GM12878 (cell line): ENCODE data around the gene POLR1A. TPM values are rescaled to one million over a fixed set of nuclear protein-coding genes. Genes with fewer than 3 reads are reported as not detected.

Source experiments
- ATAC-seq: fragments of 200-7000 bp; cut with Tn5 transposase; 3 replicates; pipeline ENCODE4 v1.9.1; 2020; ENCODE audit warnings: mild to moderate bottlenecking, moderate library complexity
- BruUV-seq: library from RNA; stranded (reverse); fragments of 400-500 nt; replicated peaks from 2 replicates; lab custom pipeline; 2021; lab: Mats Ljungman, UMichigan
- CTCF ChIA-PET: fragments of 300-600 bp; sonication (Branson Sonifier 250); formaldehyde crosslinking; extraction: SDS; loops from one replicate; lab custom pipeline; 2021; ENCODE audit warnings: inconsistent platforms; lab: Yijun Ruan, JAX
- POLR2A ChIA-PET: fragments of 350-600 bp; formaldehyde crosslinking; extraction: SDS; loops from one replicate; lab custom pipeline; 2021; ENCODE audit warnings: inconsistent platforms; lab: Charles Lee
- RAD21 ChIA-PET: fragments of 300-600 bp; sonication (Branson Sonifier 250); formaldehyde crosslinking; loops from one replicate; lab custom pipeline; 2023; ENCODE audit warnings: antibody characterized with exemption; ENCODE audit not compliant: unreplicated experiment; lab: Charles Lee
- SMC1A ChIA-PET: fragments of 300-600 bp; sonication (Branson Sonifier 250); formaldehyde crosslinking; loops from one replicate; lab custom pipeline; 2023; ENCODE audit not compliant: unreplicated experiment, uncharacterized antibody; lab: Charles Lee
- DNase-seq: peaks from one replicate; pipeline ENCODE4 v3.0.0-alpha.2; 2011; ENCODE audit warnings: low read depth, low spot score
- FAIRE-seq: peaks from 3 replicates; lab custom pipeline; 2011; peaks lifted over from hg19 to GRCh38; lab: Jason Lieb, UNC
- H2AFZ ChIP-seq: 2 replicates; pipeline ENCODE4 v1.6.0; 2011; ENCODE audit warnings: low read depth, low read length, control low read depth; ENCODE audit not compliant: control insufficient read depth
- H3K27ac ChIP-seq: 2 replicates; pipeline ENCODE4 v1.5.1; 2011; ENCODE audit warnings: control low read depth; ENCODE audit not compliant: control insufficient read depth, insufficient read depth
- H3K27me3 ChIP-seq, 2 experiments: replicated peaks in 1 of 2; 2 replicates each; pipeline versions ENCODE4 v1.6.0 to v1.6.1; 2011; ENCODE audit warnings: low read length in 1 of 2; ENCODE audit not compliant: control insufficient read depth in 2 of 2, insufficient read depth in 2 of 2
- H3K36me3 ChIP-seq, 2 experiments: 2 replicates each; pipeline ENCODE4 v1.5.1; 2011; ENCODE audit warnings: low read length in 1 of 2; ENCODE audit not compliant: control insufficient read depth in 2 of 2, insufficient read depth in 2 of 2
- H3K4me1 ChIP-seq: 2 replicates; pipeline ENCODE4 v1.6.1; 2011; ENCODE audit warnings: mild to moderate bottlenecking, low read length, moderate library complexity, mixed read lengths; ENCODE audit not compliant: control insufficient read depth, insufficient read depth
- H3K4me2 ChIP-seq: 2 replicates; pipeline ENCODE4 v1.6.0; 2011; ENCODE audit warnings: control low read depth; ENCODE audit not compliant: control insufficient read depth, insufficient read depth
- H3K4me3 ChIP-seq: fragments of 200-600 bp; sonication (generic); 2 replicates; pipeline ENCODE4 v1.5.1; 2016
- H3K79me2 ChIP-seq: 2 replicates; pipeline ENCODE4 v1.6.0; 2011; ENCODE audit warnings: low read length; ENCODE audit not compliant: control insufficient read depth, insufficient read depth
- H3K9ac ChIP-seq: 2 replicates; pipeline ENCODE4 v1.8.0; 2011; ENCODE audit warnings: low read length, control low read depth, mixed read lengths; ENCODE audit not compliant: control insufficient read depth, insufficient read depth
- H3K9me3 ChIP-seq: replicated peaks from 3 replicates; pipeline ENCODE4 v1.5.1; 2011; ENCODE audit warnings: mild to moderate bottlenecking, low read length; ENCODE audit not compliant: control insufficient read depth, insufficient read depth
- H4K20me1 ChIP-seq: 2 replicates; pipeline ENCODE4 v1.6.0; 2011; ENCODE audit not compliant: control insufficient read depth, insufficient read depth
- CEBPZ ChIP-seq: fragments of 150-350 bp; IDR thresholded peaks from 2 replicates; pipeline ENCODE4 v1.6.1; 2016; ENCODE audit warnings: low read depth, low read length
- EP300 ChIP-seq, 2 experiments: fragments of 150-350 bp in 1 of 2; IDR thresholded peaks; 2 replicates each; pipeline ENCODE4 v1.6.1; 2011 to 2012; ENCODE audit warnings: low read depth in 2 of 2, low read length in 2 of 2, borderline replicate concordance in 1 of 2, improper control_type of control experiment in 1 of 2, inconsistent platforms in 1 of 2; ENCODE audit not compliant: control insufficient read depth in 1 of 2
- MYC ChIP-seq: IDR thresholded peaks from 2 replicates; pipeline ENCODE4 v1.6.1; 2011; ENCODE audit warnings: mild to moderate bottlenecking, low read length, moderate library complexity, inconsistent platforms; ENCODE audit not compliant: insufficient read depth, insufficient replicate concordance, insufficient read length, severe bottlenecking
- RB1 ChIP-seq: fragments of 450-650 bp; formaldehyde crosslinking; IDR thresholded peaks from 2 replicates; pipeline ENCODE4 v1.6.1; 2017; ENCODE audit warnings: mild to moderate bottlenecking, borderline replicate concordance
- ZNF622 ChIP-seq: fragments of 450-650 bp; IDR thresholded peaks from 2 replicates; pipeline ENCODE4 v1.6.1; 2017; ENCODE audit warnings: mild to moderate bottlenecking, inconsistent platforms
- WGBS: methylation state at CpG from one replicate; pipeline ENCODE4 v1.1.6; 2016; ENCODE audit warnings: low lambda C conversion rate; ENCODE audit not compliant: insufficient replicate concordance, insufficient coverage; ENCODE audit errors: missing lambda C conversion rate; 5-methylcytosine and 5-hydroxymethylcytosine counted together
- in situ Hi-C: fragments of 300-500 bp; cut with MboI; formaldehyde crosslinking; loops from 9 replicates; pipeline ENCODE4 v1.14.3; 2018; ENCODE audit warnings: mixed read lengths
- intact Hi-C: fragments of 100-400 bp; cut with micrococcal nuclease; formaldehyde crosslinking; loops from one replicate; pipeline ENCODE4 v1.14.2; 2022; ENCODE audit not compliant: unreplicated experiment
- polyA plus RNA-seq, 11 experiments: library from polyadenylated mRNA; depleted of rRNA in 4 of 11; unstranded in 6 of 11; stranded (reverse) in 5 of 11; fragments of >200 nt; fragmentation: Nextera tagmentation in 4 of 11; fragmentation: Illumina TruSeq in 1 of 11; extraction: Ambion mirVana in 4 of 11; extraction: Trizol in 1 of 11; gene quantifications; 1 replicate in 1 of 11; 2 replicates in 10 of 11; pipeline versions ENCODE4 v1.2.1 to v1.2.3, GENCODE V29; 2011 to 2016; ENCODE audit warnings: inconsistent platforms in 2 of 11, missing spikeins in 2 of 11, low read depth in 1 of 11
- total RNA-seq, 4 experiments: library from RNA; depleted of rRNA in 3 of 4; stranded (reverse); fragments of >200 nt in 3 of 4; fragmentation: Illumina TruSeq in 1 of 4; extraction: Trizol in 1 of 4; gene quantifications; 2 replicates each; pipeline versions ENCODE4 v1.2.1 to v1.2.3, GENCODE V29; 2013 to 2021
- TF ChIP-seq, protein P1 (sequence below): fragments of 450-650 bp; IDR thresholded peaks from 2 replicates; pipeline ENCODE4 v1.6.1; 2018; ENCODE audit warnings: mild to moderate bottlenecking, low read depth, moderate library complexity; ENCODE audit not compliant: partially characterized antibody

POLR1A gene
- total and polyA plus RNA-seq, 10 of the 15 experiments (the other 5 are each of a cell fraction or from before 2014, with no cell fraction given) = 2.1 to 53.9 (median 17.8) TPM

- H3K79me2 ChIP-seq = no peaks in the 10 kb centered on the region
- no peak overlapping the region for H3K4me3 ChIP-seq
- SMC1A ChIA-PET = interaction anchor here (1.2 kb wide), 1 partner anchor 33 kb away, joined by 3 read pairs; no protein-coding TSS in a partner anchor
- POLR2A ChIA-PET = interaction anchor here (0.6 kb wide), 1 partner anchor 23 kb away, joined by 5 read pairs; no protein-coding TSS in a partner anchor
- no peaks in the 10 kb centered on the region for H3K9me3 ChIP-seq
- DNase-seq = no peak
- FAIRE-seq = no peak
- H4K20me1 ChIP-seq = no peaks in the 10 kb centered on the region
- no peak overlapping the region for H2AFZ ChIP-seq
- WGBS = 91% methylated on average over 8 of the region's 8 CpGs
- no TSS peak for BruUV-seq
- in situ Hi-C loops (no loop called here), intact Hi-C loops (no loop called here)
- peaks cover 45 to 47% of the 10 kb centered on the region in 2 experiments for H3K36me3 ChIP-seq
- no peak overlapping the region for H3K9ac ChIP-seq
- no peak for ATAC-seq
- CTCF ChIA-PET = interaction anchor here (1.0 kb wide), 1 partner anchor 33 kb away, joined by 3 read pairs; no protein-coding TSS in a partner anchor
- no peaks in the 10 kb centered on the region for H3K27me3 ChIP-seq
- RAD21 ChIA-PET = interaction anchor here (0.8 to 1.2 kb wide), 2 partner anchors 157 to 232 kb away, joined by 3 to 4 read pairs; no protein-coding TSS in a partner anchor
- no peak overlapping the region for H3K27ac ChIP-seq
- TF ChIP-seq ZNF622 = no peak
- no peaks in the 10 kb centered on the region for H3K4me1 ChIP-seq
- no peak overlapping the region for H3K4me2 ChIP-seq
Observed at GRCh38 chr2:86047575-86048382, 57.9 kb downstream of the POLR1A start.

GRCh38 chr2:86045541-86045940, 60.1 kb downstream of the POLR1A start:
- POLR2A ChIA-PET = interaction anchor here (0.5 kb wide), 1 partner anchor 342 kb away, joined by 3 read pairs; no protein-coding TSS in a partner anchor
- H3K4me1 ChIP-seq = no peaks in the 10 kb centered on the region
- H3K4me3 ChIP-seq = no peak overlapping the region
- no peak overlapping the region for H3K27ac ChIP-seq
- WGBS = 84% methylated on average over 6 of the region's 6 CpGs
- H3K27me3 ChIP-seq = no peaks in the 10 kb centered on the region
- no peak overlapping the region for H3K4me2 ChIP-seq
- FAIRE-seq (no peak), DNase-seq (no peak), ATAC-seq (no peak)
- no peaks in the 10 kb centered on the region for H3K79me2 ChIP-seq
- no peaks in the 10 kb centered on the region for H4K20me1 ChIP-seq
- TF ChIP-seq EP300 (IDR thresholded peaks at IDR 0.05; ENCODE audit: borderline replicate concordance in 1 of 2, control insufficient read depth in 1 of 2, low read depth in 2 of 2, low read length in 2 of 2) (no peak), CEBPZ (no peak), MYC (no peak), RB1 (no peak)
- TF ChIP-seq, protein P1, sequence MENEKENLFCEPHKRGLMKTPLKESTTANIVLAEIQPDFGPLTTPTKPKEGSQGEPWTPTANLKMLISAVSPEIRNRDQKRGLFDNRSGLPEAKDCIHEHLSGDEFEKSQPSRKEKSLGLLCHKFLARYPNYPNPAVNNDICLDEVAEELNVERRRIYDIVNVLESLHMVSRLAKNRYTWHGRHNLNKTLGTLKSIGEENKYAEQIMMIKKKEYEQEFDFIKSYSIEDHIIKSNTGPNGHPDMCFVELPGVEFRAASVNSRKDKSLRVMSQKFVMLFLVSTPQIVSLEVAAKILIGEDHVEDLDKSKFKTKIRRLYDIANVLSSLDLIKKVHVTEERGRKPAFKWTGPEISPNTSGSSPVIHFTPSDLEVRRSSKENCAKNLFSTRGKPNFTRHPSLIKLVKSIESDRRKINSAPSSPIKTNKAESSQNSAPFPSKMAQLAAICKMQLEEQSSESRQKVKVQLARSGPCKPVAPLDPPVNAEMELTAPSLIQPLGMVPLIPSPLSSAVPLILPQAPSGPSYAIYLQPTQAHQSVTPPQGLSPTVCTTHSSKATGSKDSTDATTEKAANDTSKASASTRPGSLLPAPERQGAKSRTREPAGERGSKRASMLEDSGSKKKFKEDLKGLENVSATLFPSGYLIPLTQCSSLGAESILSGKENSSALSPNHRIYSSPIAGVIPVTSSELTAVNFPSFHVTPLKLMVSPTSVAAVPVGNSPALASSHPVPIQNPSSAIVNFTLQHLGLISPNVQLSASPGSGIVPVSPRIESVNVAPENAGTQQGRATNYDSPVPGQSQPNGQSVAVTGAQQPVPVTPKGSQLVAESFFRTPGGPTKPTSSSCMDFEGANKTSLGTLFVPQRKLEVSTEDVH = no peak
- SMC1A ChIA-PET = interaction anchor here (1.5 to 1.6 kb wide), 2 partner anchors 8 to 9 kb away, joined by 3 to 5 read pairs; no protein-coding TSS in a partner anchor
- intact Hi-C loops (no loop called here), in situ Hi-C loops (no loop called here)
- H3K36me3 ChIP-seq = peaks cover 44 to 46% of the 10 kb centered on the region in 2 experiments
- CTCF ChIA-PET = interaction anchor here (1.1 to 1.3 kb wide), 2 partner anchors 10 to 218 kb away, joined by 3 to 5 read pairs; no protein-coding TSS in a partner anchor
- no TSS peak for BruUV-seq
- H2AFZ ChIP-seq = no peak overlapping the region
- no peak overlapping the region for H3K9ac ChIP-seq
- H3K9me3 ChIP-seq = no peaks in the 10 kb centered on the region
- RAD21 ChIA-PET = no interaction called here
